ENCODE results near the gene MICALL1.

DNA sequence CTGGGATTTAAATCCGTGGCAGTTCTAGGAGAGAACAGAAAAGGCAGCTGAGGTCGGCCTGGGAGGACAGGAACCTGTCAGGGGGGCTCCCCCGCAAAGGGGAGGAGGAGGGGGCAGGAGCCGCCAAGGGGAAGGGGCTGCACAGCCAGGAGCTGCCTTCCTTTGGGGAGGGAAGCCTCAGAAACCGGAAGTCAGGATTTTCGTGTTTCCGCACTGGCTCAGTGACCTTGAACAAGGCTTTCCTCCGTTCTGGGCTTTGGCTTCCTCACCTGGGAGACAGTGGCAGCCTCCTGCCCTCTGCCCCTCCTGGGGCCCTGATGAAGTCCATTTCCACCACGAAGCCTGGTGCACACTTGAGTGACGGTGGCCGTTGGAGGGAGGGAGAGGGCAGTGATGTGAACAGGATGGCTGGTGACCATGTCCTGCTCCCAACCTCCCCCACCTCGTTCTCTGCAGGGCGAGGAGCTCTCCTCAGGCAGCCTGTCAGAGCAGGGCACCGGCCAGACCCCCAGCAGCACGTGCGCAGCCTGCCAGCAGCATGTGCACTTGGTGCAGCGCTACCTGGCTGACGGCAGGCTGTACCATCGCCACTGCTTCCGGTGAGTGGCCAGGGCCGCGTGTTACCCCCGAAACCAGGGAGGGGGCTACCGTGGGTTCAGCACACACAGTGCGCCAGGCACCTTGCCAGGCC, 12.6 kb downstream of the MICALL1 start:
- TF ChIP-seq RARB (CRISPR knock-in tag; IDR thresholded peaks at IDR 0.05), result no peak
- TF ChIP-seq, protein P1, sequence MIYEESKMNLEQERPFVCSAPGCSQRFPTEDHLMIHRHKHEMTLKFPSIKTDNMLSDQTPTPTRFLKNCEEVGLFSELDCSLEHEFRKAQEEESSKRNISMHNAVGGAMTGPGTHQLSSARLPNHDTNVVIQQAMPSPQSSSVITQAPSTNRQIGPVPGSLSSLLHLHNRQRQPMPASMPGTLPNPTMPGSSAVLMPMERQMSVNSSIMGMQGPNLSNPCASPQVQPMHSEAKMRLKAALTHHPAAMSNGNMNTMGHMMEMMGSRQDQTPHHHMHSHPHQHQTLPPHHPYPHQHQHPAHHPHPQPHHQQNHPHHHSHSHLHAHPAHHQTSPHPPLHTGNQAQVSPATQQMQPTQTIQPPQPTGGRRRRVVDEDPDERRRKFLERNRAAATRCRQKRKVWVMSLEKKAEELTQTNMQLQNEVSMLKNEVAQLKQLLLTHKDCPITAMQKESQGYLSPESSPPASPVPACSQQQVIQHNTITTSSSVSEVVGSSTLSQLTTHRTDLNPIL (CRISPR knock-in tag; IDR thresholded peaks at IDR 0.05; ENCODE audit: low read depth), result no peak
- TF ChIP-seq, protein P2, sequence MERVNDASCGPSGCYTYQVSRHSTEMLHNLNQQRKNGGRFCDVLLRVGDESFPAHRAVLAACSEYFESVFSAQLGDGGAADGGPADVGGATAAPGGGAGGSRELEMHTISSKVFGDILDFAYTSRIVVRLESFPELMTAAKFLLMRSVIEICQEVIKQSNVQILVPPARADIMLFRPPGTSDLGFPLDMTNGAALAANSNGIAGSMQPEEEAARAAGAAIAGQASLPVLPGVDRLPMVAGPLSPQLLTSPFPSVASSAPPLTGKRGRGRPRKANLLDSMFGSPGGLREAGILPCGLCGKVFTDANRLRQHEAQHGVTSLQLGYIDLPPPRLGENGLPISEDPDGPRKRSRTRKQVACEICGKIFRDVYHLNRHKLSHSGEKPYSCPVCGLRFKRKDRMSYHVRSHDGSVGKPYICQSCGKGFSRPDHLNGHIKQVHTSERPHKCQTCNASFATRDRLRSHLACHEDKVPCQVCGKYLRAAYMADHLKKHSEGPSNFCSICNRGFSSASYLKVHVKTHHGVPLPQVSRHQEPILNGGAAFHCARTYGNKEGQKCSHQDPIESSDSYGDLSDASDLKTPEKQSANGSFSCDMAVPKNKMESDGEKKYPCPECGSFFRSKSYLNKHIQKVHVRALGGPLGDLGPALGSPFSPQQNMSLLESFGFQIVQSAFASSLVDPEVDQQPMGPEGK (CRISPR knock-in tag; IDR thresholded peaks at IDR 0.05; ENCODE audit: borderline replicate concordance), result no peak
- TF ChIP-seq ZC3H10 (CRISPR knock-in tag; IDR thresholded peaks at IDR 0.05), result no peak
- TF ChIP-seq SNAI2 (CRISPR knock-in tag; IDR thresholded peaks at IDR 0.05), result no peak
- TF ChIP-seq, protein P3, sequence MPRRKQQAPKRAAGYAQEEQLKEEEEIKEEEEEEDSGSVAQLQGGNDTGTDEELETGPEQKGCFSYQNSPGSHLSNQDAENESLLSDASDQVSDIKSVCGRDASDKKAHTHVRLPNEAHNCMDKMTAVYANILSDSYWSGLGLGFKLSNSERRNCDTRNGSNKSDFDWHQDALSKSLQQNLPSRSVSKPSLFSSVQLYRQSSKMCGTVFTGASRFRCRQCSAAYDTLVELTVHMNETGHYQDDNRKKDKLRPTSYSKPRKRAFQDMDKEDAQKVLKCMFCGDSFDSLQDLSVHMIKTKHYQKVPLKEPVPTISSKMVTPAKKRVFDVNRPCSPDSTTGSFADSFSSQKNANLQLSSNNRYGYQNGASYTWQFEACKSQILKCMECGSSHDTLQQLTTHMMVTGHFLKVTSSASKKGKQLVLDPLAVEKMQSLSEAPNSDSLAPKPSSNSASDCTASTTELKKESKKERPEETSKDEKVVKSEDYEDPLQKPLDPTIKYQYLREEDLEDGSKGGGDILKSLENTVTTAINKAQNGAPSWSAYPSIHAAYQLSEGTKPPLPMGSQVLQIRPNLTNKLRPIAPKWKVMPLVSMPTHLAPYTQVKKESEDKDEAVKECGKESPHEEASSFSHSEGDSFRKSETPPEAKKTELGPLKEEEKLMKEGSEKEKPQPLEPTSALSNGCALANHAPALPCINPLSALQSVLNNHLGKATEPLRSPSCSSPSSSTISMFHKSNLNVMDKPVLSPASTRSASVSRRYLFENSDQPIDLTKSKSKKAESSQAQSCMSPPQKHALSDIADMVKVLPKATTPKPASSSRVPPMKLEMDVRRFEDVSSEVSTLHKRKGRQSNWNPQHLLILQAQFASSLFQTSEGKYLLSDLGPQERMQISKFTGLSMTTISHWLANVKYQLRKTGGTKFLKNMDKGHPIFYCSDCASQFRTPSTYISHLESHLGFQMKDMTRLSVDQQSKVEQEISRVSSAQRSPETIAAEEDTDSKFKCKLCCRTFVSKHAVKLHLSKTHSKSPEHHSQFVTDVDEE (CRISPR knock-in tag; IDR thresholded peaks at IDR 0.05), result no peak

All from SK-N-SH treated with all-trans-retinoic acid at 6 μM for 48 hours (cell line).